ENCODE measurements around the gene ADAMTS13. TPM values are rescaled to one million over a fixed set of nuclear protein-coding genes. Genes with fewer than 3 reads are reported as not detected.

ADAMTS13 gene
- polyA plus RNA-seq, 1 donor from 2014 or later, result 13.5 TPM

DNA sequence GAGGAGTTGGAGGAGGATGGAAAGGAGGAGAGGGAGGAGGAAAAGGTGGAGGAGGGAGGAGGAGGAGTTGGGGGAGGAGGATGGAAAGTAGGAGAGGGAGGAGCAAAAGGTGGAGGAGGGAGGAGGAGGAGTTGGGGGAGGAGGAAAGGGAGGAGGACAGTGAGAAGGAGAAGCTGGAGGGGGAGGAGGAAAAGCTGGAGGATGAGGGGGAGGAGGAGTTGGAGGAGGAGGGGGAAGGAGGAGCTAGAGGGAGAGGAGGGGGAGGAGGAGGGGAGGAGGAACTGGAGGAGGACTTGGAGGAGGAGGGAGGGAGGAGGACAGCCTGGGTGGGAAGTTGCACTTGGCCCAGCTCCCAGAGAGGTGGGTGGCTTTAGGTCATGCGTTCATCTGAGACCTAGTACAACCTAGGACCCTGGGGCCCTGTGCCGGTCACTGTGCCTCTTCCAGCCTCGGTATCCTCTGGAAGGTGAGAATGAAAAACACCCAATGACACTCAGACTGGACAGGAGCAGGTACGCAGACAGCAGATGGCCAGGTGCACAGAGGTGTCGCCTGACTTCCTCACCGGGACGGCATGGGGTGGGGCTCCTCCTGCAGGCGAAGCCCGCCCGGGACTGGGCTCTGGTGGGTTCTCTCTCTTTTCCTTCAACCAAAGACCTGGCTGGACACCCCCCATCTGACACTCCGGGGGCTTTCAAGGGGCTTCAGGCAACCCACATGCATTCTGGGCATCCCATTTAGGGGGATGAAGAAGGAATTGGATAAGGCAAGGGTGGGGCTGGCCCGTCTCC is 68.9 kb downstream of the ADAMTS13 start:
- no peak overlapping the region for H3K4me3 ChIP-seq (ENCODE audit: low read length)
- no peak overlapping the region for H3K27ac ChIP-seq (ENCODE audit: low read length)
- TF ChIP-seq, protein P1, sequence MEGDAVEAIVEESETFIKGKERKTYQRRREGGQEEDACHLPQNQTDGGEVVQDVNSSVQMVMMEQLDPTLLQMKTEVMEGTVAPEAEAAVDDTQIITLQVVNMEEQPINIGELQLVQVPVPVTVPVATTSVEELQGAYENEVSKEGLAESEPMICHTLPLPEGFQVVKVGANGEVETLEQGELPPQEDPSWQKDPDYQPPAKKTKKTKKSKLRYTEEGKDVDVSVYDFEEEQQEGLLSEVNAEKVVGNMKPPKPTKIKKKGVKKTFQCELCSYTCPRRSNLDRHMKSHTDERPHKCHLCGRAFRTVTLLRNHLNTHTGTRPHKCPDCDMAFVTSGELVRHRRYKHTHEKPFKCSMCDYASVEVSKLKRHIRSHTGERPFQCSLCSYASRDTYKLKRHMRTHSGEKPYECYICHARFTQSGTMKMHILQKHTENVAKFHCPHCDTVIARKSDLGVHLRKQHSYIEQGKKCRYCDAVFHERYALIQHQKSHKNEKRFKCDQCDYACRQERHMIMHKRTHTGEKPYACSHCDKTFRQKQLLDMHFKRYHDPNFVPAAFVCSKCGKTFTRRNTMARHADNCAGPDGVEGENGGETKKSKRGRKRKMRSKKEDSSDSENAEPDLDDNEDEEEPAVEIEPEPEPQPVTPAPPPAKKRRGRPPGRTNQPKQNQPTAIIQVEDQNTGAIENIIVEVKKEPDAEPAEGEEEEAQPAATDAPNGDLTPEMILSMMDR (IDR thresholded peaks at IDR 0.05; ENCODE audit: poor library complexity, severe bottlenecking), result no peak
- TF ChIP-seq POLR2AphosphoS5 (IDR thresholded peaks at IDR 0.05) (no peak), SMC3 (conservative IDR thresholded peaks at IDR 0.05; ENCODE audit: poor library complexity) (no peak), EZH2 (IDR thresholded peaks at IDR 0.05; ENCODE audit: borderline replicate concordance, insufficient read depth, low read length, poor library complexity, severe bottlenecking) (no peak), MXI1 (conservative IDR thresholded peaks at IDR 0.05; ENCODE audit: poor library complexity, severe bottlenecking) (no peak), TAF1 (IDR thresholded peaks at IDR 0.05; ENCODE audit: low read depth) (no peak), EP300 (conservative IDR thresholded peaks at IDR 0.05; ENCODE audit: poor library complexity, severe bottlenecking) (no peak), RAD21 (conservative IDR thresholded peaks at IDR 0.05) (no peak)
- TF ChIP-seq, protein P2, sequence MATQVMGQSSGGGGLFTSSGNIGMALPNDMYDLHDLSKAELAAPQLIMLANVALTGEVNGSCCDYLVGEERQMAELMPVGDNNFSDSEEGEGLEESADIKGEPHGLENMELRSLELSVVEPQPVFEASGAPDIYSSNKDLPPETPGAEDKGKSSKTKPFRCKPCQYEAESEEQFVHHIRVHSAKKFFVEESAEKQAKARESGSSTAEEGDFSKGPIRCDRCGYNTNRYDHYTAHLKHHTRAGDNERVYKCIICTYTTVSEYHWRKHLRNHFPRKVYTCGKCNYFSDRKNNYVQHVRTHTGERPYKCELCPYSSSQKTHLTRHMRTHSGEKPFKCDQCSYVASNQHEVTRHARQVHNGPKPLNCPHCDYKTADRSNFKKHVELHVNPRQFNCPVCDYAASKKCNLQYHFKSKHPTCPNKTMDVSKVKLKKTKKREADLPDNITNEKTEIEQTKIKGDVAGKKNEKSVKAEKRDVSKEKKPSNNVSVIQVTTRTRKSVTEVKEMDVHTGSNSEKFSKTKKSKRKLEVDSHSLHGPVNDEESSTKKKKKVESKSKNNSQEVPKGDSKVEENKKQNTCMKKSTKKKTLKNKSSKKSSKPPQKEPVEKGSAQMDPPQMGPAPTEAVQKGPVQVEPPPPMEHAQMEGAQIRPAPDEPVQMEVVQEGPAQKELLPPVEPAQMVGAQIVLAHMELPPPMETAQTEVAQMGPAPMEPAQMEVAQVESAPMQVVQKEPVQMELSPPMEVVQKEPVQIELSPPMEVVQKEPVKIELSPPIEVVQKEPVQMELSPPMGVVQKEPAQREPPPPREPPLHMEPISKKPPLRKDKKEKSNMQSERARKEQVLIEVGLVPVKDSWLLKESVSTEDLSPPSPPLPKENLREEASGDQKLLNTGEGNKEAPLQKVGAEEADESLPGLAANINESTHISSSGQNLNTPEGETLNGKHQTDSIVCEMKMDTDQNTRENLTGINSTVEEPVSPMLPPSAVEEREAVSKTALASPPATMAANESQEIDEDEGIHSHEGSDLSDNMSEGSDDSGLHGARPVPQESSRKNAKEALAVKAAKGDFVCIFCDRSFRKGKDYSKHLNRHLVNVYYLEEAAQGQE (IDR thresholded peaks at IDR 0.05; ENCODE audit: borderline replicate concordance), result no peak
- no peaks in the 10 kb centered on the region for H3K9me2 ChIP-seq (ENCODE audit: insufficient read depth, low read length)
- no peaks in the 10 kb centered on the region for H3K9me3 ChIP-seq (ENCODE audit: low read length)
- H2AFZ ChIP-seq (ENCODE audit: low read depth, low read length), result no peak overlapping the region
- H3K79me2 ChIP-seq (replicated peaks; ENCODE audit: insufficient read depth, low read length), result no peaks in the 10 kb centered on the region
- no peaks in the 10 kb centered on the region for H3K36me3 ChIP-seq (ENCODE audit: insufficient read depth, low read length)
- no peak overlapping the region for H3K4me2 ChIP-seq (ENCODE audit: low read length)
- no peaks in the 10 kb centered on the region for H3F3A ChIP-seq (ENCODE audit: insufficient read depth, low read length, poor library complexity, severe bottlenecking)
- no peaks in the 10 kb centered on the region for H3K27me3 ChIP-seq (ENCODE audit: insufficient read depth, low read depth, low read length)
- no peak overlapping the region for H3K9ac ChIP-seq (ENCODE audit: low read length)
- no peaks in the 10 kb centered on the region for H4K20me1 ChIP-seq (ENCODE audit: insufficient read depth)

DNA sequence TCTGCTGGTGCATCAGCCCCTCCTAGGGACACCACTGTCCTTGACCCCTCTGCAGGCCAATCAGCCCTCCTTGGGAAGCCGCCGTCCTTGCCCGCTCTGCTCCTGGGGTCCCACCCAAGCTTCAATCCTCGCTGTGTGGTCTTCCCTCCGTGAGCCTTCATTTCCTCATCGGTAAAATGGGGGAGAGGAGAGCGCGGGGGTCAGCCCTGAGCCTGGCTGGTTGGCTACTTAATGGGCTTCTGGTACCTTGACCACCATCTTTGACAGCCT is 69.4 kb downstream of the ADAMTS13 start:
- no peaks in the 10 kb centered on the region for H3K79me2 ChIP-seq (replicated peaks; ENCODE audit: insufficient read depth, low read length)
- no peak overlapping the region for H3K4me2 ChIP-seq (ENCODE audit: low read length)
- H3K4me3 ChIP-seq (ENCODE audit: low read length), result no peak overlapping the region
- H3F3A ChIP-seq (ENCODE audit: insufficient read depth, low read length, poor library complexity, severe bottlenecking), result no peaks in the 10 kb centered on the region
- H3K36me3 ChIP-seq (ENCODE audit: insufficient read depth, low read length), result no peaks in the 10 kb centered on the region
- H3K27ac ChIP-seq (ENCODE audit: low read length), result no peak overlapping the region
- no peaks in the 10 kb centered on the region for H4K20me1 ChIP-seq (ENCODE audit: insufficient read depth)
- H3K9me3 ChIP-seq (ENCODE audit: low read length), result no peaks in the 10 kb centered on the region
- H2AFZ ChIP-seq (ENCODE audit: low read depth, low read length), result no peak overlapping the region
- TF ChIP-seq EZH2 (IDR thresholded peaks at IDR 0.05; ENCODE audit: borderline replicate concordance, insufficient read depth, low read length, poor library complexity, severe bottlenecking) (no peak), POLR2AphosphoS5 (IDR thresholded peaks at IDR 0.05) (no peak), SMC3 (conservative IDR thresholded peaks at IDR 0.05; ENCODE audit: poor library complexity) (no peak), MXI1 (conservative IDR thresholded peaks at IDR 0.05; ENCODE audit: poor library complexity, severe bottlenecking) (no peak), RAD21 (conservative IDR thresholded peaks at IDR 0.05) (no peak), TAF1 (IDR thresholded peaks at IDR 0.05; ENCODE audit: low read depth) (no peak), EP300 (conservative IDR thresholded peaks at IDR 0.05; ENCODE audit: poor library complexity, severe bottlenecking) (no peak)
- TF ChIP-seq, protein P1 (IDR thresholded peaks at IDR 0.05; ENCODE audit: poor library complexity, severe bottlenecking), result no peak
- TF ChIP-seq, protein P2 (IDR thresholded peaks at IDR 0.05; ENCODE audit: borderline replicate concordance), result no peak
- H3K9ac ChIP-seq (ENCODE audit: low read length), result no peak overlapping the region
- H3K9me2 ChIP-seq (ENCODE audit: insufficient read depth, low read length), result no peaks in the 10 kb centered on the region
- H3K27me3 ChIP-seq (ENCODE audit: insufficient read depth, low read depth, low read length), result no peaks in the 10 kb centered on the region
